Endothelial cell of umbilical vein (primary cell): Measurements from ENCODE around the gene ESYT2. TPM values are rescaled to one million over a fixed set of nuclear protein-coding genes. Genes with fewer than 3 reads are reported as not detected.

ENCODE experiments used
- BruUV-seq: library from RNA; stranded (reverse); fragments of 400-500 nt; replicated peaks from 2 replicates; lab custom pipeline; 2021; lab: Mats Ljungman, UMichigan
- CTCF ChIA-PET: fragments of 300-600, 350-600 bp; sonication (Branson Sonifier 250); formaldehyde crosslinking; loops from one replicate; lab custom pipeline; 2021; ENCODE audit warnings: antibody characterized with exemption, inconsistent platforms; lab: Charles Lee
- POLR2A ChIA-PET: fragments of 300-600, 350-600 bp; sonication (Branson Sonifier 250); formaldehyde crosslinking; loops from one replicate; lab custom pipeline; 2021; ENCODE audit warnings: antibody characterized with exemption, inconsistent platforms; lab: Charles Lee
- DNase-seq: peaks from one replicate; pipeline ENCODE4 v3.0.0-alpha.2; 2011; ENCODE audit warnings: low read depth, low spot score
- FAIRE-seq: peaks from 2 replicates; lab custom pipeline; 2011; peaks lifted over from hg19 to GRCh38; lab: Jason Lieb, UNC
- H2AFZ ChIP-seq: 2 replicates; pipeline ENCODE4 v1.6.0; 2012; ENCODE audit warnings: low read depth, low read length, control low read depth, inconsistent platforms
- H3K27ac ChIP-seq: 2 replicates; pipeline ENCODE4 v1.5.1; 2011; ENCODE audit warnings: low read depth, mild to moderate bottlenecking, control low read depth, low read length, moderate library complexity; ENCODE audit not compliant: insufficient read depth
- H3K27me3 ChIP-seq, 2 experiments: 2 replicates each; pipeline versions ENCODE4 v1.6.0 to v1.6.1; 2011; ENCODE audit warnings: low read length in 2 of 2, mixed read lengths in 1 of 2; ENCODE audit not compliant: control insufficient read depth in 2 of 2, insufficient read depth in 2 of 2
- H3K36me3 ChIP-seq, 2 experiments: 2 replicates in 1 of 2; 3 replicates in 1 of 2; pipeline ENCODE4 v1.5.1; 2011; ENCODE audit warnings: low read length in 2 of 2, mild to moderate bottlenecking in 1 of 2, moderate library complexity in 1 of 2; ENCODE audit not compliant: control insufficient read depth in 2 of 2, insufficient read depth in 2 of 2; ENCODE audit errors: extremely low read depth in 1 of 2
- H3K4me1 ChIP-seq: 3 replicates; pipeline ENCODE4 v1.5.1; 2011; ENCODE audit warnings: mild to moderate bottlenecking, low read length; ENCODE audit not compliant: control insufficient read depth, insufficient read depth; ENCODE audit errors: extremely low read depth
- H3K4me2 ChIP-seq: 2 replicates; pipeline ENCODE4 v1.6.1; 2011; ENCODE audit warnings: low read length, control low read depth, mixed read lengths; ENCODE audit not compliant: insufficient read depth
- H3K4me3 ChIP-seq, 3 experiments: fragments of 200-600 bp in 1 of 3; sonication (generic), shearing (Covaris generic) in 1 of 3; replicated peaks in 1 of 3; 2 replicates each; pipeline ENCODE4 v1.5.1; 2011 to 2016; ENCODE audit warnings: control low read depth in 3 of 3, low read length in 3 of 3, mild to moderate bottlenecking in 2 of 3, inconsistent platforms in 1 of 3, low read depth in 1 of 3, moderate library complexity in 1 of 3; ENCODE audit not compliant: insufficient read depth in 1 of 3
- H3K79me2 ChIP-seq: 2 replicates; pipeline ENCODE4 v1.6.0; 2012; ENCODE audit warnings: low read length, inconsistent platforms; ENCODE audit not compliant: control insufficient read depth, insufficient read depth
- H3K9ac ChIP-seq: replicated peaks from 2 replicates; pipeline ENCODE3; 2011; ENCODE audit warnings: low read length, control low read depth; ENCODE audit not compliant: insufficient read depth; ENCODE audit errors: extremely low read depth
- H3K9me1 ChIP-seq: replicated peaks from 3 replicates; pipeline ENCODE4 v1.6.0; 2011; ENCODE audit warnings: mild to moderate bottlenecking, low read length; ENCODE audit not compliant: control insufficient read depth, insufficient read depth; ENCODE audit errors: extremely low read depth
- H3K9me3 ChIP-seq: replicated peaks from 2 replicates; pipeline ENCODE4 v1.5.1; 2012; ENCODE audit warnings: low read length, inconsistent platforms; ENCODE audit not compliant: control insufficient read depth, insufficient read depth
- H4K20me1 ChIP-seq: replicated peaks from 2 replicates; pipeline ENCODE3; 2011; ENCODE audit warnings: mild to moderate bottlenecking, low read length; ENCODE audit not compliant: control insufficient read depth, insufficient read depth; ENCODE audit errors: extremely low read depth
- CTCF ChIP-seq, 2 donors: IDR thresholded peaks; 1 replicate in 1 of 2; 2 replicates in 1 of 2; pipeline ENCODE4 v1.5.1; 2011; ENCODE audit warnings: low read length in 2 of 2, mild to moderate bottlenecking in 2 of 2, moderate library complexity in 2 of 2, control low read depth in 1 of 2, inconsistent platforms in 1 of 2, low read depth in 1 of 2; ENCODE audit not compliant: insufficient read depth in 1 of 2; ENCODE audit errors: extremely low read depth in 1 of 2
- EZH2 ChIP-seq: IDR thresholded peaks from 2 replicates; pipeline ENCODE4 v1.6.1; 2012; ENCODE audit warnings: borderline replicate concordance, low read depth, mild to moderate bottlenecking, moderate library complexity, low read length, inconsistent platforms; ENCODE audit not compliant: severe bottlenecking
- FOS ChIP-seq: IDR thresholded peaks from 2 replicates; pipeline ENCODE4 v1.6.1; 2011; ENCODE audit warnings: mild to moderate bottlenecking, low read length, moderate library complexity, borderline replicate concordance; ENCODE audit not compliant: insufficient read depth
- GATA2 ChIP-seq: IDR thresholded peaks from 2 replicates; pipeline ENCODE4 v1.7.0; 2011; ENCODE audit warnings: low read depth, mild to moderate bottlenecking, moderate library complexity, mixed read lengths, low read length; ENCODE audit not compliant: insufficient read length, insufficient read depth
- JUN ChIP-seq: IDR thresholded peaks from 2 replicates; pipeline ENCODE4 v1.6.1; 2011; ENCODE audit warnings: borderline replicate concordance, low read depth; ENCODE audit not compliant: insufficient read length, insufficient read depth
- MAX ChIP-seq: IDR thresholded peaks from 2 replicates; pipeline ENCODE4 v1.6.1; 2011; ENCODE audit not compliant: insufficient read depth, insufficient read length
- MYC ChIP-seq: IDR thresholded peaks from one replicate; pipeline ENCODE4 v1.6.1; 2011; ENCODE audit warnings: mild to moderate bottlenecking, low read depth, low read length
- POLR2A ChIP-seq: IDR thresholded peaks from 2 replicates; pipeline ENCODE4 v1.6.1; 2012; ENCODE audit warnings: low read depth, mild to moderate bottlenecking, control low read depth, low read length
- POLR2AphosphoS5 ChIP-seq: IDR thresholded peaks from 2 replicates; pipeline ENCODE4 v1.6.1; 2012; ENCODE audit warnings: low read depth, mild to moderate bottlenecking, control low read depth, low read length, moderate library complexity; ENCODE audit not compliant: insufficient read depth
- dilution Hi-C: fragments of 300-500 bp; cut with MboI; formaldehyde crosslinking; loops from one replicate; pipeline ENCODE4 v1.15.0; 2019; ENCODE audit warnings: low sequenced_read_pairs; ENCODE audit not compliant: extremely low pct_ligation_motif_present
- intact Hi-C: fragments of 100-400 bp; cut with micrococcal nuclease; formaldehyde crosslinking; loops from one replicate; pipeline ENCODE4 v1.10.0; 2022
- polyA plus RNA-seq, 4 experiments: library from polyadenylated mRNA; depleted of rRNA in 3 of 4; stranded (reverse) in 3 of 4; unstranded in 1 of 4; fragments of >200 nt; gene quantifications; 2 replicates each; pipeline versions ENCODE4 v1.2.1 to v1.2.3, GENCODE V29; 2011 to 2012; ENCODE audit warnings: missing spikeins in 1 of 4
- total RNA-seq: library from RNA; stranded (reverse); gene quantifications from 2 replicates; pipeline ENCODE4 v1.2.3, GENCODE V29; 2021

ESYT2 gene
- total and polyA plus RNA-seq, 2 donors (not counting 3 experiments of a cell fraction or from before 2014, with no cell fraction given) = 18.8 to 46.6 TPM

GRCh38 chr7:158811894-158812293 lies 17.4 kb downstream of the ESYT2 start:
- POLR2A ChIA-PET = no interaction called here
- H3K4me3 ChIP-seq = no peak overlapping the region
- TF ChIP-seq POLR2A (no peak), GATA2 (no peak), FOS (no peak), POLR2AphosphoS5 (no peak), EZH2 (no peak), CTCF (IDR thresholded peaks at IDR 0.05; ENCODE audit: extremely low read depth in 1 of 2, insufficient read depth in 1 of 2, low read depth in 1 of 2, low read length in 2 of 2) (no peak), MAX (no peak), JUN (no peak), MYC (no peak)
- peaks cover 70% of the 10 kb centered on the region for H3K79me2 ChIP-seq
- no peak overlapping the region for H3K9ac ChIP-seq
- H3K27ac ChIP-seq = no peak overlapping the region
- no peaks in the 10 kb centered on the region for H3K27me3 ChIP-seq
- no peak for DNase-seq
- CTCF ChIA-PET = interaction anchor here (0.6 to 2.0 kb wide), 5 partner anchors 9 to 165 kb away, joined by 3 to 5 read pairs (median 3); no protein-coding TSS in a partner anchor
- H3K9me3 ChIP-seq = no peaks in the 10 kb centered on the region
- dilution Hi-C loops (no loop called here), intact Hi-C loops (no loop called here)
- no peak overlapping the region for H2AFZ ChIP-seq
- H3K4me2 ChIP-seq = no peak overlapping the region
- H3K36me3 ChIP-seq = peaks cover 0 to 3% of the 10 kb centered on the region in 2 experiments
- H4K20me1 ChIP-seq = peaks cover 3% of the 10 kb centered on the region
- H3K9me1 ChIP-seq = no peaks in the 10 kb centered on the region
- BruUV-seq = no TSS peak
- FAIRE-seq = no peak
- peaks cover 15% of the 10 kb centered on the region for H3K4me1 ChIP-seq
